ENCODE measurements around the gene ARFGAP3.

DNA sequence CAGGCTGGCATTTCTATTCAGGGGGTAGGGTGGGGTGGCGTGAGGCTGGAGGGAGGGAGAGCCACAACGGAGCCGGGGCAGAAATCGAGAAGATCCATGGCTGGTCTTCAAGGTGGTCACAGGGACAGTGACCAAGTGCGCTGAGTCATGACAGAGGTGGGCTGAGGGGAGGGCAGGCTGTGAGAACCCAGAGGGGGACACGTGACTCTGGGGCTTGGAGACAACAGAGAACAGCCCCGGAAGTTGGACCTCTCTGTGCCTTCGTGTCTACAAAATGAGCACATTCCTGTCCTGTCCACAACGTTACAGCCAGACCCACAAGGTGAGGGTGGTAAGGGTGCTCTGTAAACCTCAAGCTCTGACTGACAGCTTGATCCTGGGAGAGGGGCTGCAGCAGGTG is 35.1 kb upstream of the ARFGAP3 start:
- TF ChIP-seq, protein P1, sequence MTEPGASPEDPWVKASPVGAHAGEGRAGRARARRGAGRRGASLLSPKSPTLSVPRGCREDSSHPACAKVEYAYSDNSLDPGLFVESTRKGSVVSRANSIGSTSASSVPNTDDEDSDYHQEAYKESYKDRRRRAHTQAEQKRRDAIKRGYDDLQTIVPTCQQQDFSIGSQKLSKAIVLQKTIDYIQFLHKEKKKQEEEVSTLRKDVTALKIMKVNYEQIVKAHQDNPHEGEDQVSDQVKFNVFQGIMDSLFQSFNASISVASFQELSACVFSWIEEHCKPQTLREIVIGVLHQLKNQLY (CRISPR knock-in tag; IDR thresholded peaks at IDR 0.05): no peak
- TF ChIP-seq, protein P2, sequence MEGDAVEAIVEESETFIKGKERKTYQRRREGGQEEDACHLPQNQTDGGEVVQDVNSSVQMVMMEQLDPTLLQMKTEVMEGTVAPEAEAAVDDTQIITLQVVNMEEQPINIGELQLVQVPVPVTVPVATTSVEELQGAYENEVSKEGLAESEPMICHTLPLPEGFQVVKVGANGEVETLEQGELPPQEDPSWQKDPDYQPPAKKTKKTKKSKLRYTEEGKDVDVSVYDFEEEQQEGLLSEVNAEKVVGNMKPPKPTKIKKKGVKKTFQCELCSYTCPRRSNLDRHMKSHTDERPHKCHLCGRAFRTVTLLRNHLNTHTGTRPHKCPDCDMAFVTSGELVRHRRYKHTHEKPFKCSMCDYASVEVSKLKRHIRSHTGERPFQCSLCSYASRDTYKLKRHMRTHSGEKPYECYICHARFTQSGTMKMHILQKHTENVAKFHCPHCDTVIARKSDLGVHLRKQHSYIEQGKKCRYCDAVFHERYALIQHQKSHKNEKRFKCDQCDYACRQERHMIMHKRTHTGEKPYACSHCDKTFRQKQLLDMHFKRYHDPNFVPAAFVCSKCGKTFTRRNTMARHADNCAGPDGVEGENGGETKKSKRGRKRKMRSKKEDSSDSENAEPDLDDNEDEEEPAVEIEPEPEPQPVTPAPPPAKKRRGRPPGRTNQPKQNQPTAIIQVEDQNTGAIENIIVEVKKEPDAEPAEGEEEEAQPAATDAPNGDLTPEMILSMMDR (IDR thresholded peaks at IDR 0.05): no peak
- no peak for TF ChIP-seq NFYB (CRISPR knock-in tag; conservative IDR thresholded peaks at IDR 0.05; ENCODE audit: low read depth)
- TF ChIP-seq SP1 (CRISPR knock-in tag; conservative IDR thresholded peaks at IDR 0.05): no peak
- TF ChIP-seq, protein P3, sequence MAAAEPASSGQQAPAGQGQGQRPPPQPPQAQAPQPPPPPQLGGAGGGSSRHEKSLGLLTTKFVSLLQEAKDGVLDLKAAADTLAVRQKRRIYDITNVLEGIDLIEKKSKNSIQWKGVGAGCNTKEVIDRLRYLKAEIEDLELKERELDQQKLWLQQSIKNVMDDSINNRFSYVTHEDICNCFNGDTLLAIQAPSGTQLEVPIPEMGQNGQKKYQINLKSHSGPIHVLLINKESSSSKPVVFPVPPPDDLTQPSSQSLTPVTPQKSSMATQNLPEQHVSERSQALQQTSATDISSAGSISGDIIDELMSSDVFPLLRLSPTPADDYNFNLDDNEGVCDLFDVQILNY (CRISPR knock-in tag; IDR thresholded peaks at IDR 0.05): no peak
- TF ChIP-seq FOXJ3 (CRISPR knock-in tag; IDR thresholded peaks at IDR 0.05; ENCODE audit: borderline replicate concordance): no peak
- TF ChIP-seq, protein P4, sequence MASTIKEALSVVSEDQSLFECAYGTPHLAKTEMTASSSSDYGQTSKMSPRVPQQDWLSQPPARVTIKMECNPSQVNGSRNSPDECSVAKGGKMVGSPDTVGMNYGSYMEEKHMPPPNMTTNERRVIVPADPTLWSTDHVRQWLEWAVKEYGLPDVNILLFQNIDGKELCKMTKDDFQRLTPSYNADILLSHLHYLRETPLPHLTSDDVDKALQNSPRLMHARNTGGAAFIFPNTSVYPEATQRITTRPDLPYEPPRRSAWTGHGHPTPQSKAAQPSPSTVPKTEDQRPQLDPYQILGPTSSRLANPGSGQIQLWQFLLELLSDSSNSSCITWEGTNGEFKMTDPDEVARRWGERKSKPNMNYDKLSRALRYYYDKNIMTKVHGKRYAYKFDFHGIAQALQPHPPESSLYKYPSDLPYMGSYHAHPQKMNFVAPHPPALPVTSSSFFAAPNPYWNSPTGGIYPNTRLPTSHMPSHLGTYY (CRISPR knock-in tag; IDR thresholded peaks at IDR 0.05): no peak

All from WTC11 (cell line).